Neural cell (in vitro differentiated cells): ENCODE measurements around the gene APBA2.

Experiments used
- CTCF ChIP-seq: fragments of 450-650 bp; IDR thresholded peaks from 2 replicates; pipeline ENCODE4 v1.5.1; 2014; ENCODE audit warnings: antibody characterized with exemption, mild to moderate bottlenecking, moderate library complexity; ENCODE audit not compliant: poor library complexity, severe bottlenecking
- EP300 ChIP-seq: fragments of 450-650 bp; conservative IDR thresholded peaks from 2 replicates; pipeline ENCODE4 v1.6.1; 2014; ENCODE audit warnings: antibody characterized with exemption, mild to moderate bottlenecking, moderate library complexity; ENCODE audit not compliant: poor library complexity, severe bottlenecking
- EZH2 ChIP-seq: fragments of 200-600, 300-800 bp; shearing (Covaris generic), sonication (generic); IDR thresholded peaks from 2 replicates; pipeline ENCODE4 v1.6.1; 2014; ENCODE audit warnings: antibody characterized with exemption, low read length, borderline replicate concordance, mild to moderate bottlenecking; ENCODE audit not compliant: insufficient read depth, poor library complexity, severe bottlenecking
- RAD21 ChIP-seq: fragments of 450-650 bp; conservative IDR thresholded peaks from 2 replicates; pipeline ENCODE4 v1.6.1; 2014; ENCODE audit warnings: antibody characterized with exemption, mild to moderate bottlenecking, moderate library complexity
- SMC3 ChIP-seq: fragments of 450-650 bp; conservative IDR thresholded peaks from 2 replicates; pipeline ENCODE4 v1.6.1; 2014; ENCODE audit warnings: antibody characterized with exemption, mild to moderate bottlenecking, moderate library complexity; ENCODE audit not compliant: poor library complexity

GRCh38 chr15:28897861-28898585, 12.2 kb downstream of the APBA2 start:
- TF ChIP-seq EP300, result no peak
- TF ChIP-seq RAD21, result no peak
- no peak for TF ChIP-seq CTCF
- TF ChIP-seq EZH2, result no peak
- TF ChIP-seq SMC3, result no peak
